HepG2 (cell line): ENCODE data around the gene THOC7. TPM values are rescaled to one million over a fixed set of nuclear protein-coding genes. Genes with fewer than 3 reads are reported as not detected.

ENCODE experiments used
- ATAD3A ChIP-seq: sonication (generic); formaldehyde crosslinking; IDR thresholded peaks from 2 replicates; pipeline ENCODE4 v1.4.0; 2020; ENCODE audit warnings: missing genetic modification reagents
- CAMTA2 ChIP-seq: sonication (generic); formaldehyde crosslinking; IDR thresholded peaks from 2 replicates; pipeline ENCODE4 v1.4.0; 2020; ENCODE audit warnings: mild to moderate bottlenecking, missing genetic modification reagents, borderline replicate concordance
- DMTF1 ChIP-seq: sonication (generic); formaldehyde crosslinking; IDR thresholded peaks from 2 replicates; pipeline ENCODE4 v1.4.0; 2020; ENCODE audit warnings: mild to moderate bottlenecking, missing genetic modification reagents
- GABPB1 ChIP-seq: IDR thresholded peaks from 2 replicates; pipeline ENCODE4 v1.6.1; 2016; ENCODE audit warnings: mild to moderate bottlenecking, missing genetic modification reagents, moderate library complexity, missing compliant biosample characterization
- HNRNPH1 ChIP-seq: fragments of 200-400 bp; formaldehyde crosslinking; optimal IDR thresholded peaks from 2 replicates; pipeline ENCODE3; 2017; ENCODE audit warnings: mild to moderate bottlenecking, low read depth, low read length
- NFAT5 ChIP-seq: sonication (generic); formaldehyde crosslinking; IDR thresholded peaks from 2 replicates; pipeline ENCODE4 v1.4.0; 2020; ENCODE audit warnings: missing genetic modification reagents
- PHF21A ChIP-seq: sonication (generic); formaldehyde crosslinking; IDR thresholded peaks from 2 replicates; pipeline ENCODE4 v1.5.0; 2020; ENCODE audit warnings: mild to moderate bottlenecking, missing genetic modification reagents
- SIX1 ChIP-seq: sonication (generic); formaldehyde crosslinking; IDR thresholded peaks from 2 replicates; pipeline ENCODE4 v1.4.0; 2020; ENCODE audit warnings: missing genetic modification reagents, borderline replicate concordance
- SKI ChIP-seq: fragments of 450-650 bp; IDR thresholded peaks from one replicate; pipeline ENCODE4 v1.6.1; 2018; ENCODE audit warnings: mild to moderate bottlenecking; ENCODE audit not compliant: partially characterized antibody
- SMAD9 ChIP-seq: sonication (generic); formaldehyde crosslinking; IDR thresholded peaks from 2 replicates; pipeline ENCODE4 v1.5.1; 2020; ENCODE audit warnings: mild to moderate bottlenecking, missing genetic modification reagents
- SNRNP70 ChIP-seq: fragments of 200-400 bp; formaldehyde crosslinking; IDR thresholded peaks from 2 replicates; pipeline ENCODE4 v1.6.1; 2017; ENCODE audit warnings: mild to moderate bottlenecking, low read depth, low read length, moderate library complexity
- SOX6 ChIP-seq, 2 experiments: fragments of 450-650 bp in 1 of 2; sonication (generic) in 1 of 2; formaldehyde crosslinking in 1 of 2; IDR thresholded peaks; 2 replicates each; pipeline versions ENCODE4 v1.4.0 to v1.6.1; 2017 to 2020; ENCODE audit warnings: antibody characterized with exemption in 1 of 2, mild to moderate bottlenecking in 1 of 2, missing genetic modification reagents in 1 of 2
- THAP11 ChIP-seq: IDR thresholded peaks from 2 replicates; pipeline ENCODE4 v1.6.1; 2016; ENCODE audit warnings: missing biosample characterization, missing genetic modification reagents
- TRIM24 ChIP-seq: sonication (generic); formaldehyde crosslinking; IDR thresholded peaks from 2 replicates; pipeline ENCODE4 v1.8.0; 2022; ENCODE audit warnings: mild to moderate bottlenecking, missing genetic modification reagents
- ZNF329 ChIP-seq: sonication (generic); formaldehyde crosslinking; IDR thresholded peaks from 2 replicates; pipeline ENCODE4 v1.9.0; 2021; ENCODE audit warnings: low read depth, mild to moderate bottlenecking, missing genetic modification reagents
- ZNF468 ChIP-seq: sonication (generic); formaldehyde crosslinking; IDR thresholded peaks from 2 replicates; pipeline ENCODE4 v1.8.0; 2022; ENCODE audit warnings: mild to moderate bottlenecking, moderate library complexity, missing genetic modification reagents
- ZNF749 ChIP-seq: sonication (generic); formaldehyde crosslinking; IDR thresholded peaks from 2 replicates; pipeline ENCODE4 v1.8.0; 2022; ENCODE audit warnings: mild to moderate bottlenecking, missing genetic modification reagents, moderate library complexity, borderline replicate concordance
- ZNF780A ChIP-seq: sonication (generic); formaldehyde crosslinking; IDR thresholded peaks from 2 replicates; pipeline ENCODE4 v1.8.0; 2022; ENCODE audit warnings: mild to moderate bottlenecking, missing genetic modification reagents, moderate library complexity
- polyA plus RNA-seq, 8 experiments: library from polyadenylated mRNA; depleted of rRNA in 3 of 8; stranded (reverse) in 7 of 8; unstranded in 1 of 8; fragments of >200 nt; fragmentation: Illumina TruSeq in 4 of 8; extraction: Trizol in 4 of 8; gene quantifications; 2 replicates each; pipeline versions ENCODE4 v1.2.1 to v1.2.3, GENCODE V29; 2011 to 2016; ENCODE audit warnings: low read depth in 4 of 8, missing spikeins in 1 of 8, mixed read lengths in 1 of 8; ENCODE audit not compliant: insufficient read depth in 1 of 8
- total RNA-seq, 5 experiments: library from RNA; depleted of rRNA; stranded (reverse); fragments of >200 nt; fragmentation: Illumina TruSeq; extraction: Trizol; gene quantifications; 2 replicates each; pipeline ENCODE4 v1.2.3, GENCODE V29; 2016; ENCODE audit warnings: low read depth in 1 of 5
- TF ChIP-seq, protein P1 (sequence below): sonication (generic); formaldehyde crosslinking; IDR thresholded peaks from 2 replicates; pipeline ENCODE4 v1.8.0; 2022; ENCODE audit warnings: missing genetic modification reagents, mild to moderate bottlenecking, moderate library complexity, borderline replicate concordance

The THOC7 gene
- total and polyA plus RNA-seq, 2 of the 13 experiments (the other 11 are each of a cell fraction or from before 2014, with no cell fraction given) = 32.8 to 63.5 TPM

- TF ChIP-seq ZNF329 (CRISPR knock-in tag) (no peak), HNRNPH1 (no peak), ZNF468 (CRISPR knock-in tag) (no peak), DMTF1 (CRISPR knock-in tag) (no peak), ATAD3A (CRISPR knock-in tag) (no peak), THAP11 (CRISPR knock-in tag) (no peak), SOX6 (IDR thresholded peaks at IDR 0.05) (no peak), SOX6 (CRISPR knock-in tag; IDR thresholded peaks at IDR 0.05) (no peak), PHF21A (CRISPR knock-in tag) (no peak), GABPB1 (CRISPR knock-in tag) (0 out of 2 replicates have a peak, but pooled peaks have one; percentile 55), SKI (peak; percentile 79), TRIM24 (CRISPR knock-in tag) (no peak), SIX1 (CRISPR knock-in tag) (no peak), ZNF780A (no peak), ZNF749 (no peak), SNRNP70 (no peak), NFAT5 (0 out of 2 replicates have a peak, but pooled peaks have one; percentile 30), SMAD9 (CRISPR knock-in tag) (no peak), CAMTA2 (no peak)
- TF ChIP-seq, protein P1, sequence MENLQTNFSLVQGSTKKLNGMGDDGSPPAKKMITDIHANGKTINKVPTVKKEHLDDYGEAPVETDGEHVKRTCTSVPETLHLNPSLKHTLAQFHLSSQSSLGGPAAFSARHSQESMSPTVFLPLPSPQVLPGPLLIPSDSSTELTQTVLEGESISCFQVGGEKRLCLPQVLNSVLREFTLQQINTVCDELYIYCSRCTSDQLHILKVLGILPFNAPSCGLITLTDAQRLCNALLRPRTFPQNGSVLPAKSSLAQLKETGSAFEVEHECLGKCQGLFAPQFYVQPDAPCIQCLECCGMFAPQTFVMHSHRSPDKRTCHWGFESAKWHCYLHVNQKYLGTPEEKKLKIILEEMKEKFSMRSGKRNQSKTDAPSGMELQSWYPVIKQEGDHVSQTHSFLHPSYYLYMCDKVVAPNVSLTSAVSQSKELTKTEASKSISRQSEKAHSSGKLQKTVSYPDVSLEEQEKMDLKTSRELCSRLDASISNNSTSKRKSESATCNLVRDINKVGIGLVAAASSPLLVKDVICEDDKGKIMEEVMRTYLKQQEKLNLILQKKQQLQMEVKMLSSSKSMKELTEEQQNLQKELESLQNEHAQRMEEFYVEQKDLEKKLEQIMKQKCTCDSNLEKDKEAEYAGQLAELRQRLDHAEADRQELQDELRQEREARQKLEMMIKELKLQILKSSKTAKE = no peak
Measured at GRCh38 chr3:63863150-63864007, at the start of gene THOC7, which contains the start of gene ATXN7 (continued).
